K562 (cell line): ENCODE measurements around the gene RANGAP1. TPM values are rescaled to one million over a fixed set of nuclear protein-coding genes. Genes with fewer than 3 reads are reported as not detected.
A peak's percentile ranks its signal among the peaks of the same experiment; 100 is the strongest.

ENCODE experiments used
- CHAMP1 ChIP-seq: fragments of 450-650 bp; IDR thresholded peaks from 2 replicates; pipeline ENCODE4 v1.6.1; 2016; ENCODE audit warnings: mild to moderate bottlenecking
- HNRNPK ChIP-seq: fragments of 200-400 bp; formaldehyde crosslinking; IDR thresholded peaks from one replicate; pipeline ENCODE4 v1.6.1; 2018; ENCODE audit warnings: mild to moderate bottlenecking, low read depth, low read length; ENCODE audit not compliant: poor library complexity, severe bottlenecking
- NCOA1 ChIP-seq: fragments of 450-650 bp; IDR thresholded peaks from 2 replicates; pipeline ENCODE4 v1.6.1; 2016; ENCODE audit warnings: low read depth
- PURB ChIP-seq: sonication (generic); formaldehyde crosslinking; IDR thresholded peaks from 2 replicates; pipeline ENCODE4 v1.9.0; 2021; ENCODE audit warnings: low read depth, mild to moderate bottlenecking, missing genetic modification reagents
- SRSF9 ChIP-seq: fragments of 200-400 bp; formaldehyde crosslinking; IDR thresholded peaks from 2 replicates; pipeline ENCODE4 v1.6.1; 2017; ENCODE audit warnings: low read depth, low read length, borderline replicate concordance
- XRCC5 ChIP-seq: fragments of 200-400 bp; formaldehyde crosslinking; IDR thresholded peaks from 2 replicates; pipeline ENCODE4 v1.6.1; 2017; ENCODE audit warnings: low read depth, mild to moderate bottlenecking, low read length
- ZBTB34 ChIP-seq: fragments of 250-450 bp; sonication (Bioruptor Pico); IDR thresholded peaks from 2 replicates; pipeline ENCODE4 v1.8.0; 2021; ENCODE audit warnings: mild to moderate bottlenecking, moderate library complexity
- ZBTB40 ChIP-seq, 2 experiments: fragments of 450-650 bp in 1 of 2; sonication (generic) in 1 of 2; formaldehyde crosslinking in 1 of 2; IDR thresholded peaks; 2 replicates each; pipeline versions ENCODE4 v1.7.1 to v1.9.0; 2016 to 2022; ENCODE audit warnings: inconsistent platforms in 1 of 2, mild to moderate bottlenecking in 1 of 2, missing genetic modification reagents in 1 of 2
- ZNF592 ChIP-seq: fragments of 450-650 bp; IDR thresholded peaks from 2 replicates; pipeline ENCODE4 v1.6.1; 2017; ENCODE audit warnings: antibody characterized with exemption, mild to moderate bottlenecking
- polyA plus RNA-seq, 8 experiments: library from polyadenylated mRNA; depleted of rRNA in 4 of 8; stranded (reverse) in 5 of 8; unstranded in 3 of 8; fragments of >200 nt; fragmentation: Nextera tagmentation in 2 of 8; fragmentation: Illumina TruSeq in 1 of 8; extraction: Ambion mirVana in 2 of 8; extraction: Trizol in 1 of 8; gene quantifications; 2 replicates each; pipeline versions ENCODE4 v1.2.1 to v1.2.3, GENCODE V29; 2011 to 2014; ENCODE audit warnings: inconsistent platforms in 1 of 8, missing spikeins in 1 of 8
- total RNA-seq, 7 experiments: library from RNA; depleted of rRNA in 6 of 7; stranded (reverse); fragments of >200 nt in 6 of 7; fragmentation: Illumina TruSeq in 2 of 7; extraction: Trizol in 2 of 7; gene quantifications; 2 replicates each; pipeline versions ENCODE4 v1.2.1 to v1.2.3, GENCODE V29; 2011 to 2021; ENCODE audit warnings: low replicate concordance in 1 of 7

RANGAP1 gene
- total and polyA plus RNA-seq, 9 of the 15 experiments (the other 6 are each of a cell fraction or from before 2014, with no cell fraction given), result 2.1 to 104 (median 50.6) TPM

GRCh38 chr22:41286639-41287091 lies 678 bp upstream of the RANGAP1 start (continued):
- TF ChIP-seq ZBTB40 (IDR thresholded peaks at IDR 0.05) (no peak; the same call in 1 of the 2 replicates), ZBTB40 (CRISPR knock-in tag; IDR thresholded peaks at IDR 0.05) (no peak), CHAMP1 (no peak), NCOA1 (peak; percentile 60; the same call in 1 of the 2 replicates), ZBTB34 (CRISPR knock-in tag) (no peak), SRSF9 (no peak), HNRNPK (no peak), XRCC5 (no peak), ZNF592 (0 out of 2 replicates have a peak, but pooled peaks have one; percentile 56), PURB (CRISPR knock-in tag) (no peak)
